Activated gamma-delta T cell treated with Interleukin-2 at 50 U/mL for 16 hours (primary cell): ENCODE data around the gene FN1.
"Not testable (repeated sequence)": the region's sequence is repeated elsewhere in the genome, so short reads cannot be mapped to it uniquely, and the experiment has no call there.

Experiments
- DNase-seq: peaks from one replicate; pipeline ENCODE4 v3.0.0-alpha.2; 2020

FN1 gene

GRCh38 chr2:215324811-215325210 is 111.1 kb downstream of the FN1 start:
- DNase-seq = no peak

DNA sequence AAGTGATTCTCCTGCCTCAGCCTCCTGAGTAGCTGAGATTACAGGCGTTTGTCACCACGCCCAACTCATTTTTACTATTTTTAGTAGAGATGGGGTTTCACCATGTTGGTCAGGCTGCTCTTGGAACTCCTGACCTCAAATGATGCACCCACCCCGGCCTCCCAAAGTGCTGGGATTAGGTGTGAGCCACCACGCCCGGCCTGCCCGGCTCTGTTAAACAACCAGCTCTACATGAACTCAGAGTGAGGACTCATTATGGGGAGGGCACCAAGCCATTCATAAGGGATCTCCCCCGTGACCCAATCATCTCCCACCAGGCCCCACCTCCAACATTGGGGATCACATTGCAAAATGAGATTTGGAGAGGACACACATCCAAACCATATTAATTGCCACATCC is 115.2 kb downstream of the FN1 start:
- no peak for DNase-seq

GRCh38 chr2:215320102-215320501 is 115.8 kb downstream of the FN1 start:
- no peak for DNase-seq

GRCh38 chr2:215319500-215319899 is 116.4 kb downstream of the FN1 start:
- no peak for DNase-seq

DNA sequence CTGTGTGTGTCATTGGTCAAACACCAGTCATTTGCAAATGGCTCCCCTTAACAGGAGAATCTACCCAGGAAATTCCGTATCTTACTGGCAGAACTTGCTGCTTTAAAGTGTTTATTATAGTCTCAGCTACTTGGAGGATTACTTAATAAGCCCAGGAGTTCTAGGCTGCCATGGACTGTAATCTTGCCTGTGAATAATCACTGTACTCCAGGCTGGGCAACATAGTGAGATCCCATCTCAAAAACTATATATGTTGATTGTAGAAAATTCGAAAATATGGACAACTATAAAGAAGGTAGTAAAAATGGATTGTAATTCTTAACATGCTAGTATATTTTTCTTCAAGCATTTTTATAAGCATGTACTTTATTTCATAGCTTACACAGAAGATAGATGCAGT is 119.5 kb downstream of the FN1 start:
- no peak for DNase-seq

DNA sequence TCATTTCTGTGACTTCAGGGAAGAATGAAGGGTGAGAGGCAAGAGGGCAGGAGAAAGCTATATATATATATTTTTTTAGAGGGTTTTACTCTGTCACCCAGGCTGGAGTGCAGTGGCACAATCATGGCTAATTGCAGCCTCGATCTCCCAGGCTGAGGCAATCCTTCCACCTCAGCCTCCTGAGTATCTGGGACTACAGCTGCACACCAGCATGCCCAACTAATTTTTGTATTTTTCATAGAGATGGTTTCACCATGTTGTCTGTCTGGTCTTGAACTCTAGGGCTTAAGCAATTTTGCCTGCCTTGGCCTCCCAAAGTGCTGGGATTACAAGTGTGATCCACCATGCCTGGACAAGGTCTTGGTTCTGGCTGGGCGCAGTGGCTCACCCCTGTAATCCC is 120.6 kb downstream of the FN1 start:
- DNase-seq = no peak

DNA sequence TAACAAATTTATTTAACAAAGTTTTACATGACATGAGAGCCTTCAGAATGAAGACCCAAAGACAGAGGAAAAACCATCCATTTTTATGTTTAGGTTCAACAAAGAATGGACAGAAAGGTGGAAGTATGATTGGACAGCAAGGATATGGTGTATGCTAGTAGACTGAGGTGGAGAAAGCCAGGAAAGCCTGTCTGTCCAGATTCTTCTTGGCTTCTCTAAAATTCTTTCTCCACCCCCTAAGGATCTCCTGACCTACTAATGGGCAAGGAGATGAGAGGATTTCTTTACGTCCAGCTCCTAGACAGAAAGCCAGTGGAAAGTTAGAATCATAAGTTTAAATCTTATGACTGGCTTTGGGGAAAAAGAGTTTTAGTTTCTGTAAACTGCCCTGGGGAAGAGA is 121.0 kb downstream of the FN1 start:
- no peak for DNase-seq

GRCh38 chr2:215313255-215313613 is 122.6 kb downstream of the FN1 start:
- DNase-seq = no peak

GRCh38 chr2:215311625-215312396 is 124.1 kb downstream of the FN1 start, which contains the start of gene ATIC:
Gene ATIC (plus strand): TSS chr2:215312059. CDS start chr2:215312143, 84 bp downstream.
- DNase-seq = peak; percentile 85

GRCh38 chr2:215311259-215311624 is 124.6 kb downstream of the FN1 start:
- DNase-seq = not testable (repeated sequence)
